GM19463 (cell line): ENCODE data around the gene HOPX.
"Not testable (repeated sequence)": the region's sequence is repeated elsewhere in the genome, so short reads cannot be mapped to it uniquely, and the experiment has no call there.

ENCODE experiments used
- ATAC-seq: cut with Tn5 transposase; IDR thresholded peaks from one replicate; pipeline ENCODE4 v1.9.1; 2021; ENCODE audit warnings: mild to moderate bottlenecking, moderate library complexity; ENCODE audit not compliant: unreplicated experiment

Gene HOPX, protein sequence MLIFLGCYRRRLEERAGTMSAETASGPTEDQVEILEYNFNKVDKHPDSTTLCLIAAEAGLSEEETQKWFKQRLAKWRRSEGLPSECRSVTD

GRCh38 chr4:56681158-56681852, at the start of gene HOPX:
Gene HOPX, minus strand, starts transcription at chr4:56681296. Its CDS starts 23,480 bp downstream, at chr4:56657816.
- peak; percentile 48 for ATAC-seq

- ATAC-seq, result no peak
These were observed 49.0 kb upstream of the HOPX start for GRCh38 chr4:56730097-56730496.

GRCh38 chr4:56728512-56728911, 47.4 kb upstream of the HOPX start:
- ATAC-seq, result no peak

DNA sequence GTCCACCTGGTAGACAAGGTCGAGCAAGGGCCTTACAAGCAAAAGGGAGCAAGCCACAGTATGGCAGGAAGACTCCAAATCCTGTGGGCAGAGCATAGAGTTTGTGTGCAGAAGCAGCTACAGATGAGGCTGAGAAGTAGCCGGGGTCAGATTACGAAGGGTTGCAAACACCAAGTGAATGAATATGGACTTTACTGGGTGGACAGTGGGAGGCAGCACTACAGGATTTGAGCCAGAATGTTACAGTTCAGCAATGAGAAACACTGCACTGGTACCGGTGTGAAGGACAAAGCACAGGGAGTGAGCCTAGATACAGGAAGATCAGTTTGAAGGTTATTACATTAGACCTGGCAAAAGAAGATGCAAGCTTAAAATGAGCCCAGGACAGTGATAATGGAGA, 46.1 kb upstream of the HOPX start:
- no peak for ATAC-seq

- ATAC-seq, result not testable (repeated sequence)
These were observed 45.5 kb upstream of the HOPX start for GRCh38 chr4:56726593-56726992.

DNA sequence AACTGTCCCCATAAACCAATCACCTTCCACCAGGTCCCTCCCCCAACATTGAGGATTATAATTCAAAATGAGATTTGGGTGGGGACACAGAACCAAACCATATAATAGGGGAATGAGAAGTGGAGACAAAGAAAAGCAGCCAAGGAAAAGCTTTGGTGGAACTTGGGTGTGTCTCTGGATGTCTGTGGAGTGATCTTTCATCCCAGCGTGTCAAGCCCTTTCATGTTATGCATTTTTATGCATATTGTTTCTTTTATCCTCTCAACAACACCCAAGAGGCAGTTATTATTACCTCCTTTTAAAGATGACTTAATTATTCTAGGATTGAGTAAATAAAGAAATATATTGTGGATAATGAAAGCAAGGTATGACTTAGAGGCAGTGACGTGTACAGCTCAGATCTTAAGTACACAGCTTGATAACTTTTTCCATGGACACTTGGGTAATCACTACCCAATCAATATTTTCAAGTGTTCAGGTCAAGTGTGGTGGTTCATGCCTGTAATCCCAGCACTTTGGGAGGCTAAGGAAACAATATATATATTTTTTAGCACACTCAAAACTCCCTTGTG, 42.6 kb upstream of the HOPX start:
- no peak for ATAC-seq

DNA sequence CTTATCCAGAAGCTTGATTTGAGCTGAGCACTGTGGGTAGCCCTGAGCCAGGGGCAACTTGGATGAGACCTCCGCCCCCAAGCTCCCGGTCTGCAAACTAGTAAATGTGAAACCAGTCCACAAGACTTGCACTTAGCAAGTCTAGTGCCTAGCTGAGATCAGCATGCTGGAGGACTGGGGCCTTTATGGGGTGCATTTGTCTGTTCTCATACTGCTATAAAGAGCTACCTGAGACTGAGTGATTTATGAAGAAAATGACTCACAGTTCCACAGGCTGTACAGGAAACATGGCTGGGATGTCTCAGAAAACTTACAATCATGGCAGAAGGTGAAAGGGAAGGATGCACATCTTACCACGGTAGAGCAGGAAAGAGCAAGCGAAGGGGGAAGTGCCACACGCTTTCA, 42.1 kb upstream of the HOPX start:
- no peak for ATAC-seq

- no peak for ATAC-seq
These were observed 27.1 kb upstream of the HOPX start for GRCh38 chr4:56708146-56708545.

GRCh38 chr4:56705966-56706365, 24.9 kb upstream of the HOPX start:
- ATAC-seq, result no peak

DNA sequence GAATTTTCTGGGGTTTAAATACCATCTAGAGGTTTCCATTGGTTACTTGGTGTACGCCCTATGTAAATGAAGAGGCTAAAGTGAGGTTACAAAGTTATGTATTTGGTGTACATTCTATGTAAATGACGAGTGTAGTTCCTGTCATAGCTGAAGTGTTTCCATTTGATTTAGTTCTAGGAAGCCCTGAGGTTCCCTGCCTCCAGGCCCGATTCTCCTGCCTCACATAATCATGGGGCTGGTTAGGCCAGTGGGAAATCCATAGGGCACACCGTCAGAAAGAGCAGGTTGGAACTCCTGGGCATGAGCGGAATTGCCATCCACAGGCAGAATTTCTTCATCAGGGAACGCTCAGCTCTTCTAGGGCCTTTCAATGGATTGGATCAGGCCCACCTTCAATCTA, 24.2 kb upstream of the HOPX start:
- ATAC-seq, result no peak

- no peak for ATAC-seq
These were observed 23.2 kb upstream of the HOPX start for GRCh38 chr4:56704089-56704871.

DNA sequence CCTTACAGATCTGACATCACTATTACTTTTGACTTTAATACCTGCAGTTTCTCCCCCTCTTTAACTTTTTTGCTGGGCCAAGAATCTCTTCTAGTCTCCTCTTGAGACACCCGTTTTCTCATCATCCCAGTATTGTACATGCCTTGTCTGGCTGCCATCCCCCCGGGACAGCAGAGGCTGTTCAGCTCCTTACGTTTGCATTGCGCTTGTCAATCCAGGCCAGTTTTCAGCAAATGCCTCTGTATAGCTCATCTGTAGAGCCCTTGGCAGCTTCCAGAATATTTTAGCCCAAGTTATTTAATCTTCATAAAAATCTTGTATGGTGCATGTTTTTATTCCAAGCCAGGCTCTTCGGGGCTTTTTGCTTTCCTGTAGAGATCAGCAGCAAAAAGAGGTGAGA, 22.3 kb upstream of the HOPX start:
- ATAC-seq, result no peak

DNA sequence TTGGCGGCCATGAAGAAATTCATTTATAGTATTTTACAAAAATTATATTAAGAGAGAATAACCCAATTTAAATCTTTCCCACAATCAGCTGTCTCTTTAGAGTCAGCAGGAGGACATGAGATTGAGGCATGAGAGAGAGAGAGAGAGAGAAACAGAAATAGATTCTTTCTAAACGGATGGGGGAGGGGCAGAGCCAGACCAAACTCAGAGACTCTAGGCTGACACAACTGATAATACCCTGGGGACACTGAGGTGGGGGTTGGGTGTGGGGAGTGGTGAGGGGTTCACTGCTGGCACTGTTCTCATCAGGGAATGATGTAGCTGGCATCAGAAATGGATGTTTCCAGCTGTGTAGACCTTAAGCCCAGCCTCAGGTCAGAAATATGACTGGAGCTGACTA, 20.5 kb upstream of the HOPX start:
- no peak for ATAC-seq

DNA sequence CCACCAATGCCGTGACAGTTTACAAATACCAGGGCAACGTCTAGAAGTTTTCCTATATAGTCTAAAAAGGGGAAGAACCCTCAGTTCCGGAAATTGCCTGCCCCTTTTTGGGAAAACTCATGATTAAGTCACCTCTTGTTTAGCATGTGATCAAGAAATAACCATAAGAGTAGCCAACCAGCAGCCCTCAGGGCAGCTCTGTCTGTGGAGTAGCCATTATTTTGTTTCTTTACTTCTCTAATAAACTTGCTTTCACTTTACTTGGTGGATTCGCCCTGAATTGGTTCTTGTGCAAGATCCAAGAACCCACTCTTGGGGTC, 20.0 kb upstream of the HOPX start:
- no peak for ATAC-seq

DNA sequence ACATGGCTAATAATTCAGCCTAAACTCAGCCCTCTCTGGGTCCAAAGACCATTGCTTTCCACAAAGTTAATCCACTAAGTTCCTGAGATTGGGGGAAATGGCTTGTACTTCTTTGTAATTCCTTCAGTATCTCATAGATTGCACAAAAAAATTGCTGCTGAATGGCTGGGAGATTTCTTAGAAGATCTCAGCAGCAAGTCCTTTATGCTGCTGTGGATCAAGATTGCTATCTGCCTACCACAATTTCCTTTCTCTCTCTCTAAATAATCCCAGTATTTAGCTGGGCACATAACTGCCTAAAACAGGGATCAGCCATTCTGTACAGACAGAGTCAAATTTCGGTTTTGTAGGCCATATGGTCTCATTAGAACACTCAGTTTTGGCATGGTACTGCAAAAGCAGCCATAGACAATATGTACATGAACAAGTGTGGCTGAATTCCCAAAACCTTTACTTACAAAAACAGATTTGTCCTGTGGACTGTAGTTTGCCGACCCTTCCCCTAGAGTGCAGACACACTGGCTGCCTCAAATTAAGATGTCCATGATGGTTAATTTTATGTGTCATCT, 18.5 kb upstream of the HOPX start:
- no peak for ATAC-seq

GRCh38 chr4:56698329-56698728, 17.2 kb upstream of the HOPX start:
- no peak for ATAC-seq

DNA sequence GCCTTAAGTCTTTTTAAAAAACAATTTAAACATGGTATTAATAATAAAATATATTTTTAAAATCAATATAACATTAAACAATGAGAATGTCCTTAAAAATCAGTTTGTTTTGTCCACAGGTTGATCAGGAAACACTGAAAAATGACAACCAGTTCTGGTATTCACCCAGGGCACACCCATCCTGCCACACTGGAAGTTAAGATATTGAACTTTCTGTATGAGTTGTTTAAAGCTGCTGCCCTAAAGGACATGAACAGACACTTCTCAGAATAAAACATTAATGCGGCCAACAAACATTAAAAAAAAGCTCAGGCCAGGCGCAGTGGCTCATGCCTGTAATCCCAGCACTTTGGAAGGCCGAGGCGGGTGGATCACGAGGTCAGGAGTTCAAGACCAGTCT, 15.0 kb upstream of the HOPX start:
- no peak for ATAC-seq

GRCh38 chr4:56693476-56693875, 12.4 kb upstream of the HOPX start:
- not testable (repeated sequence) for ATAC-seq

DNA sequence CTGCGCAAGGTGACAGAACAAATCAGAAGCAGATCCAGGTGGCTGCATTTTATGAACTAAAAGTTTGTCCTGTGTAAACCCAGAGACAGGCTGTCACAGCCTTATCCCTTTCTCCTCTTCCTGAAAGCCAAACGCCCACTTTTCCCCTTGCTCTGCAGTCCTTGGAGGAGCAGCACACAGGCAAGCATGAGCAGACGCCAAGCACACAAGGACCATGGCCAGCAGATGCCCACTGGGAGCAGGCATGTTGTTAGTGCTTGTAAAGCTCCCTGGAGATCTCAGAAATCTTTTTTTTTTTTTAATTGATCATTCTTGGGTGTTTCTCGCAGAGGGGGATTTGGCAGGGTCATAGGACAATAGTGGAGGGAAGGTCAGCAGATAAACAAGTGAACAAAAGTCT, 11.5 kb upstream of the HOPX start:
- no peak for ATAC-seq

DNA sequence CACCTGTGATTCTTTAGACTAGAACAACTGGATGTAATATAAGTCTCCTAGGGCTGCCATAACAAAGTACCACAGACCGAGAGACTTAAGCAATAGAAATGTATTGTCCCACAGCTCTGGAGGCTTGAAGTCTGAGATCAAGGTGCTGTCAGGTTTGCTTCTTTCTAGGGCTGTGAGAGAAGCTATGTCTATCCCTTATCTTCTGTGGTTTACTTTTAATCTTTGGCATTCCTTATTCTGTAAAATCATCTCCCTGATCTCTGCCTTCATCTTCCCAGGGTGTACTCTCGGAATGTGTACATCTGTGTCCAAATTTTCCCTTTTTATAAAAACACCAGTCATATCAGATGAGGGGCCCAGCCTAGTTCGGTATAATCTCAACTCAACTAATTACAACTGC, 10.3 kb upstream of the HOPX start:
- no peak for ATAC-seq

DNA sequence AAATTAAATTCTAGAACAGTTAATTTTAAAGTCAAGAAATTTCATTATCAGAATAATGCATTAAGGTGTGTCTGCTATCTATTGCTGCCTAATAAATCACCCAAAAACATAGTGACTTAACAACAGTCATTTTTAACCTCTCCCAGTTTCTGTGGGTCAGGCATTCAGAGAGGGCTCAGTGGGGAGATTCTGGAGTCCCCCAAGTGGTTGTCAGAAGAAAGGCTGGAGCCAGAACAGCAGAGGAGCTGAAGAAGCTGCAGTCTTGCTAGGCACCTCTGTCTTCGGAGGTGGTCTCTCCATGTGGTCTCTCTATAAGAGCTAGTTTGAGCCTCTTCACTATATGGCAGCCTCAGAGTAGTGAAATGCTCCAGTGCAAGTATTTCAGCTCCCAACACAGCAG, 9.3 kb upstream of the HOPX start:
- no peak for ATAC-seq
